Panc1 (cell line): Measurements from ENCODE around the gene FARSB. TPM values are rescaled to one million over a fixed set of nuclear protein-coding genes. Genes with fewer than 3 reads are reported as not detected.

ENCODE experiments used
- ATAC-seq: fragments of 200-7000 bp; cut with Tn5 transposase; 2 replicates; pipeline ENCODE4 v1.9.1; 2020; ENCODE audit warnings: mild to moderate bottlenecking, moderate library complexity
- BruUV-seq: library from RNA; stranded (reverse); fragments of 400-500 nt; replicated peaks from 2 replicates; lab custom pipeline; 2021; lab: Mats Ljungman, UMichigan
- CTCF ChIA-PET: fragments of 300-600 bp; sonication (Branson Sonifier 250); formaldehyde crosslinking; loops from one replicate; lab custom pipeline; 2022; ENCODE audit warnings: antibody characterized with exemption; lab: Charles Lee
- POLR2A ChIA-PET: fragments of 300-600 bp; sonication (Branson Sonifier 250); formaldehyde crosslinking; loops from one replicate; lab custom pipeline; 2022; ENCODE audit warnings: antibody characterized with exemption; lab: Charles Lee
- DNase-seq: peaks from one replicate; pipeline ENCODE4 v3.0.0-alpha.2; 2010; ENCODE audit warnings: low read depth, low spot score
- H3K27ac ChIP-seq: 2 replicates; pipeline ENCODE4 v1.5.1; 2011; ENCODE audit warnings: mild to moderate bottlenecking, low read length, inconsistent platforms
- H3K27me3 ChIP-seq: fragments of 200-500 bp; sonication (Bioruptor generic); 2 replicates; pipeline ENCODE4 v1.6.0; 2014; ENCODE audit warnings: low read length, inconsistent platforms; ENCODE audit not compliant: control insufficient read depth, insufficient read depth
- H3K36me3 ChIP-seq: fragments of 200-500 bp; sonication (Bioruptor generic); 2 replicates; pipeline ENCODE4 v1.5.1; 2014; ENCODE audit warnings: inconsistent platforms, mild to moderate bottlenecking, low read length, moderate library complexity; ENCODE audit not compliant: control insufficient read depth, insufficient read depth
- H3K4me1 ChIP-seq: 2 replicates; pipeline ENCODE4 v1.5.1; 2011; ENCODE audit warnings: inconsistent platforms, mild to moderate bottlenecking, low read length, moderate library complexity; ENCODE audit not compliant: control insufficient read depth, insufficient read depth
- H3K4me3 ChIP-seq, 2 experiments: 2 replicates each; pipeline ENCODE4 v1.5.1; 2011 to 2012; ENCODE audit warnings: low read depth in 2 of 2, low read length in 2 of 2, mild to moderate bottlenecking in 2 of 2, inconsistent platforms in 1 of 2, moderate library complexity in 1 of 2
- H3K9me3 ChIP-seq: fragments of 200-500 bp; sonication (Bioruptor generic); 2 replicates; pipeline ENCODE4 v1.5.1; 2014; ENCODE audit warnings: low read depth, mild to moderate bottlenecking, inconsistent platforms, low read length, moderate library complexity; ENCODE audit not compliant: control insufficient read depth, insufficient read depth
- CTCF ChIP-seq: fragments of 450-650 bp; IDR thresholded peaks from 2 replicates; pipeline ENCODE4 v1.5.1; 2017; ENCODE audit warnings: mild to moderate bottlenecking
- POLR2AphosphoS5 ChIP-seq: IDR thresholded peaks from 2 replicates; pipeline ENCODE4 v1.6.1; 2012; ENCODE audit warnings: mild to moderate bottlenecking, low read depth, low read length, moderate library complexity
- REST ChIP-seq, 2 experiments: IDR thresholded peaks; 2 replicates each; pipeline ENCODE4 v1.6.1; 2011 to 2012; ENCODE audit warnings: low read depth in 2 of 2, control low read depth in 1 of 2, low read length in 1 of 2, mild to moderate bottlenecking in 1 of 2, moderate library complexity in 1 of 2; ENCODE audit not compliant: insufficient read depth in 1 of 2
- SIN3A ChIP-seq: IDR thresholded peaks from 2 replicates; pipeline ENCODE4 v1.6.1; 2012; ENCODE audit warnings: low read depth, mild to moderate bottlenecking, low read length, moderate library complexity, borderline replicate concordance; ENCODE audit not compliant: insufficient read depth
- TCF7L2 ChIP-seq: IDR thresholded peaks from 2 replicates; pipeline ENCODE4 v1.6.1; 2011; ENCODE audit warnings: mild to moderate bottlenecking, low read depth, low read length, inconsistent platforms
- in situ Hi-C: cut with HindIII; loops from 2 replicates; pipeline ENCODE4 v1.10.0; 2016; ENCODE audit warnings: low sequenced_read_pairs, low pct_unique_long_range_greater_than_20kb
- intact Hi-C: fragments of 100-400 bp; cut with micrococcal nuclease; formaldehyde crosslinking; loops from one replicate; pipeline ENCODE4 v1.10.0; 2022; ENCODE audit not compliant: unreplicated experiment
- total RNA-seq: library from RNA; stranded (reverse); gene quantifications from one replicate; pipeline ENCODE4 v1.2.1, GENCODE V29; 2021; ENCODE audit not compliant: unreplicated experiment

The FARSB gene
- total RNA-seq, 1 experiment from 2014 or later = 31.6 TPM

GRCh38 chr2:222671259-222672067 is 15.6 kb upstream of the FARSB start, which contains the start of gene MOGAT1:
MOGAT1 (plus strand) TSS chr2:222671658; CDS start chr2:222671786, 128 bp downstream.
- DNase-seq = no peak
- ATAC-seq = peak; percentile 90
- Histone ChIP-seq H3K9me3 (no peaks in the 10 kb centered on the region), H3K27me3 (no peaks in the 10 kb centered on the region), H3K4me1 (peaks cover 3% of the 10 kb centered on the region; the same call in 1 of the 2 replicates), H3K4me3 (peak within 1 kb of the TSS; percentile 42 to 52), H3K27ac (no peak within 1 kb of the TSS), H3K36me3 (no peaks in the 10 kb centered on the region)
- ChIA-PET POLR2A (no interaction called here), CTCF (no interaction called here)
- in situ Hi-C loops = no loop called here
- no TSS peak for BruUV-seq
- intact Hi-C loops = no loop called here
- TF ChIP-seq POLR2AphosphoS5 (no peak), CTCF (no peak), REST (IDR thresholded peaks at IDR 0.05; ENCODE audit: insufficient read depth in 1 of 2, low read depth in 2 of 2, low read length in 1 of 2) (no peak), TCF7L2 (no peak), SIN3A (no peak)

GRCh38 chr2:222670191-222671038 is 14.5 kb upstream of the FARSB start:
- ATAC-seq = no peak
- no peak for TF ChIP-seq SIN3A
- no peak for TF ChIP-seq REST (IDR thresholded peaks at IDR 0.05; ENCODE audit: insufficient read depth in 1 of 2, low read depth in 2 of 2, low read length in 1 of 2)
- no peak for TF ChIP-seq TCF7L2
- TF ChIP-seq POLR2AphosphoS5 = no peak
- TF ChIP-seq CTCF = no peak
- no peaks in the 10 kb centered on the region for H3K9me3 ChIP-seq
- DNase-seq = no peak
- no TSS peak for BruUV-seq
- H3K4me3 ChIP-seq = no peak overlapping the region
- intact Hi-C loops (no loop called here), in situ Hi-C loops (no loop called here)
- H3K27ac ChIP-seq = no peak overlapping the region
- CTCF ChIA-PET = no interaction called here
- POLR2A ChIA-PET = no interaction called here
- H3K4me1 ChIP-seq = peaks cover 3% of the 10 kb centered on the region; the same call in 1 of the 2 replicates
- no peaks in the 10 kb centered on the region for H3K27me3 ChIP-seq
- H3K36me3 ChIP-seq = no peaks in the 10 kb centered on the region
